ENCODE data around the gene ECT2. TPM values are rescaled to one million over a fixed set of nuclear protein-coding genes. Genes with fewer than 3 reads are reported as not detected.
A peak's percentile ranks its signal among the peaks of the same experiment; 100 is the strongest.

ECT2 gene
- total RNA-seq, 1 donor = 23.2 TPM

GRCh38 chr3:172799246-172799645, 48.7 kb downstream of the ECT2 start:
- no peak for DNase-seq (ENCODE audit: insufficient read length, low spot score, missing footprints)
- Histone ChIP-seq H3K27ac (ENCODE audit: low read depth, low read length) (no peak overlapping the region), H4K20me1 (ENCODE audit: insufficient read depth, low read length) (no peaks in the 10 kb centered on the region), H3K4me3 (ENCODE audit: insufficient read depth, low read length) (no peak overlapping the region), H2AFZ (ENCODE audit: low read length) (no peak overlapping the region), H3K4me2 (ENCODE audit: insufficient read depth, low read length) (no peak overlapping the region), H3K36me3 (ENCODE audit: insufficient read depth, low read length) (peaks cover 10% of the 10 kb centered on the region), H3K27me3 (ENCODE audit: insufficient read depth, low read length) (no peaks in the 10 kb centered on the region), H3K4me1 (ENCODE audit: insufficient read depth, low read length) (peaks cover 3% of the 10 kb centered on the region), H3K9me3 (ENCODE audit: low read depth, low read length) (no peaks in the 10 kb centered on the region), H3K79me2 (ENCODE audit: insufficient read depth, low read length) (peaks cover 2% of the 10 kb centered on the region)
- no peak for TF ChIP-seq CTCF (IDR thresholded peaks at IDR 0.05; ENCODE audit: extremely low read depth, low read depth, low read length)

GRCh38 chr3:172800156-172800555, 49.6 kb downstream of the ECT2 start:
- Histone ChIP-seq H3K79me2 (ENCODE audit: insufficient read depth, low read length) (no peaks in the 10 kb centered on the region), H3K9me3 (ENCODE audit: low read depth, low read length) (no peaks in the 10 kb centered on the region), H3K4me3 (ENCODE audit: insufficient read depth, low read length) (no peak overlapping the region), H4K20me1 (ENCODE audit: insufficient read depth, low read length) (no peaks in the 10 kb centered on the region), H3K4me1 (ENCODE audit: insufficient read depth, low read length) (peaks cover 3% of the 10 kb centered on the region), H3K27me3 (ENCODE audit: insufficient read depth, low read length) (no peaks in the 10 kb centered on the region), H3K36me3 (ENCODE audit: insufficient read depth, low read length) (peaks cover 10% of the 10 kb centered on the region), H3K27ac (ENCODE audit: low read depth, low read length) (peak overlapping the region; percentile 5), H2AFZ (ENCODE audit: low read length) (no peak overlapping the region), H3K4me2 (ENCODE audit: insufficient read depth, low read length) (no peak overlapping the region)
- no peak for DNase-seq (ENCODE audit: insufficient read length, low spot score, missing footprints)
- no peak for TF ChIP-seq CTCF (IDR thresholded peaks at IDR 0.05; ENCODE audit: extremely low read depth, low read depth, low read length)

- H4K20me1 ChIP-seq (ENCODE audit: insufficient read depth, low read length) = no peaks in the 10 kb centered on the region
- no peak for DNase-seq (ENCODE audit: insufficient read length, low spot score, missing footprints)
- H3K27ac ChIP-seq (ENCODE audit: low read depth, low read length) = no peak overlapping the region
- H3K27me3 ChIP-seq (ENCODE audit: insufficient read depth, low read length) = no peaks in the 10 kb centered on the region
- H3K79me2 ChIP-seq (ENCODE audit: insufficient read depth, low read length) = no peaks in the 10 kb centered on the region
- H3K4me1 ChIP-seq (ENCODE audit: insufficient read depth, low read length) = peaks cover 3% of the 10 kb centered on the region
- peaks cover 24% of the 10 kb centered on the region for H3K36me3 ChIP-seq (ENCODE audit: insufficient read depth, low read length)
- no peak overlapping the region for H3K4me2 ChIP-seq (ENCODE audit: insufficient read depth, low read length)
- no peak for TF ChIP-seq CTCF (IDR thresholded peaks at IDR 0.05; ENCODE audit: extremely low read depth, low read depth, low read length)
- H2AFZ ChIP-seq (ENCODE audit: low read length) = no peak overlapping the region
- H3K4me3 ChIP-seq (ENCODE audit: insufficient read depth, low read length) = no peak overlapping the region
- H3K9me3 ChIP-seq (ENCODE audit: low read depth, low read length) = no peaks in the 10 kb centered on the region
Measured at GRCh38 chr3:172803489-172803888, 53.0 kb downstream of the ECT2 start.

GRCh38 chr3:172804323-172804722, 53.8 kb downstream of the ECT2 start:
- TF ChIP-seq CTCF (IDR thresholded peaks at IDR 0.05; ENCODE audit: extremely low read depth, low read depth, low read length) = no peak
- Histone ChIP-seq H3K27ac (ENCODE audit: low read depth, low read length) (no peak overlapping the region), H3K4me1 (ENCODE audit: insufficient read depth, low read length) (peaks cover 3% of the 10 kb centered on the region), H4K20me1 (ENCODE audit: insufficient read depth, low read length) (no peaks in the 10 kb centered on the region), H3K4me3 (ENCODE audit: insufficient read depth, low read length) (no peak overlapping the region), H3K79me2 (ENCODE audit: insufficient read depth, low read length) (no peaks in the 10 kb centered on the region), H3K4me2 (ENCODE audit: insufficient read depth, low read length) (no peak overlapping the region), H3K36me3 (ENCODE audit: insufficient read depth, low read length) (peaks cover 24% of the 10 kb centered on the region), H2AFZ (ENCODE audit: low read length) (no peak overlapping the region), H3K27me3 (ENCODE audit: insufficient read depth, low read length) (no peaks in the 10 kb centered on the region), H3K9me3 (ENCODE audit: low read depth, low read length) (no peaks in the 10 kb centered on the region)
- DNase-seq (ENCODE audit: insufficient read length, low spot score, missing footprints) = no peak

Data from osteoblast (primary cell).